ENCODE data around the gene WDR86.

The WDR86 gene, protein sequence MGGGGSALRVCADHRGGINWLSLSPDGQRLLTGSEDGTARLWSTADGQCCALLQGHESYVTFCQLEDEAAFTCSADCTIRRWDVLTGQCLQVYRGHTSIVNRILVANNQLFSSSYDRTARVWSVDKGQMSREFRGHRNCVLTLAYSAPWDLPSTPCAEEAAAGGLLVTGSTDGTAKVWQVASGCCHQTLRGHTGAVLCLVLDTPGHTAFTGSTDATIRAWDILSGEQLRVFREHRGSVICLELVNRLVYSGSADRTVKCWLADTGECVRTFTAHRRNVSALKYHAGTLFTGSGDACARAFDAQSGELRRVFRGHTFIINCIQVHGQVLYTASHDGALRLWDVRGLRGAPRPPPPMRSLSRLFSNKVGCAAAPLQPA

DNA sequence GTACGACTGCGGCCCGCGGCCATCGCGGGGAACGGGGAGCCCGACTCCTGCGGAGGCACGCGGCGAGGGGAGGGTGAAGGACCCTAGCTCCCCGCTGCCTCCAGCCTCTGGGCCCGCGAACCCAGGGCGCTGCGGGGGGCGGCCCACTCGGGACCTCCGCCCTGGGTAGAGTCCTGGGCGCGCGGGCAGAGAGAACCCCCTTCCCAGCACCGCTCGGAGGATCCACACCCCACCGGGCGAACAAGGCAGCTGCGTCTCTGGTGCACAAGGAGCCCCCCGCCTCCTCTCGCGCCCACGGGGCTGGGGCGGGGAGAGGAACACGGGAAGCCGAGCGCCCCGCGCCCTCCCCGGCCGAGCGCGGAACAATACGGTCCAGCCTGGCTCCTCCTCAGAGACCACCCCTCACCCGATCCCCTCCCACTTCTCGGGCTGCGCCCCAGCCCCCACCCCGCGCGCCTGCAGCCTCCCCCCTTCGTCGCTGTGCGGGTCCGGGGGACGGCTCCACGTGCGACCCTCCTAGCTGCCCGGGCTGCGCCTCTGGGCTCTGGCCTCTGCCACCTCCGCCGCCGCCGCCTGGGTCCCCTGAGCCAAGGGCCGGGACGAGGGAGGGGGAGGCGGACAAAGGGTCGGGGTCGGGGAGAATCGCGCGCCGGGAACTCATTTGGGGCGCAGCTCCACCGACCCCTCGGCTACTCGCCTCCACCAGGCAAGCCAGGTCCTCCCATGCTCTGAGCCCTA is at the start of gene WDR86:
TSS of gene WDR86 (minus strand) at position 372 of the 738 bp plus-strand sequence. CDS start 449 bp downstream, outside the sequence.
- DNase-seq (ENCODE audit: low spot score) = no peak

DNA sequence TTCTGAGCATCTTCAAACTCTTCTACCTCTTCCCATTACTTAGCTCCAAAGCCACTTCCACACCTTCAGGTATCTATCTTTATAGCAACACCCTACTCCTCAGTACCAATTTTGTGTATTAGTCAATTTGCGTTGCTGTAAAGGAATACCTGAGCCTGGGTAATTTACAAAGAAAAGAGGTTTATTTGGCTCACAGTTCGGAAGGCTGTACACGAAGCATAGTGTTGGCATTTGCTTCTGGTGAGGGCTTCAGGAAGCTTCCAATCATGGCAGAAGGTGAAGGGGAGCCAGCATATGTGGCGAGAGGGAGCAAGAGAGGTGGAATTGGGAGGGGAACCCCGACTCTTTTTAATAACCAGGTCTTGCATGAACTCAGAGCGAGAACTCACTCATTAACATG is 47.7 kb upstream of the WDR86 start:
- no peak for DNase-seq (ENCODE audit: low spot score)

GRCh38 chr7:151456782-151457181 is 46.9 kb upstream of the WDR86 start:
- DNase-seq (ENCODE audit: low spot score) = no peak

DNA sequence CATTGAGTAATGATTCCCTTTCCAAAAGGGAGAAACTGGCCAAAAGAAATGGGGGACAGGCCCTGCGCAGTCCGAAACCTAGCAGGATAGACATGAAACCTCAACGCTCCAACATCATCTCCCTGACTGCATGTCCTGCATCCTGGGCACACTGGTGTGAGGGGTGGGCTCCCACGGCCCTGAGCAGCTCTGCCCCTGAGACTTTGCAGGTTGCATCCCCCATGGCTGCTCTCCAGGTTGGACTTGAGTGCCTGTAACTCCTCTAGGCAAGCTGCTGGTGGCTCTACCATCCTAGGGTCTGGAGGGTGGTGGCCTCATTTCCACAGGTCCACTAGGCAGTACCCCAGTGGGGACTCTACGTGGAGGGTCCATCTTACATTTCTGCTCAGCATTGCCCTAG is 46.4 kb upstream of the WDR86 start:
- no peak for DNase-seq (ENCODE audit: low spot score)

- no peak for DNase-seq (ENCODE audit: low spot score)
Measured at GRCh38 chr7:151455690-151456089, 45.9 kb upstream of the WDR86 start.

GRCh38 chr7:151454932-151455530 is 45.2 kb upstream of the WDR86 start:
- DNase-seq (ENCODE audit: low spot score) = no peak

DNA sequence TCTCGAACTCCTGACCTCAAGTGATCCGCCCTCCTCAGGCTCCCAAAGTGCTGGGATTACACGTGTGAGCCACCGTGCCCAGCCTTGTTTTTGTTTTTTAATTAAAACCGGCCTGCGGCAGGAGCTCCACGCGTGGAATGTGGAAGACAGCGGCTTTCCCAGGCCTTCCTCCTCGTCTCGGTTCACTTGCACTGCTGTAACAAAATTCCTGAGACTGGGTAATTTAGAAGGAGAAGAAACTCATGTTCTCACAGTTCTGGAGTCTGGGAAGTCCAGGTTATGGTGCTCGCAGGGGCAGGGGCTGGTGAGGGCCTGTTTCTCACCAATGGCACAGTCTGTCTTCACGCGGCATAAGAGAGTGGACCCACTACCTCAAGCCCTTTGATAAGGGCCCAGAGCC is 44.5 kb upstream of the WDR86 start:
- DNase-seq (ENCODE audit: low spot score) = no peak

DNA sequence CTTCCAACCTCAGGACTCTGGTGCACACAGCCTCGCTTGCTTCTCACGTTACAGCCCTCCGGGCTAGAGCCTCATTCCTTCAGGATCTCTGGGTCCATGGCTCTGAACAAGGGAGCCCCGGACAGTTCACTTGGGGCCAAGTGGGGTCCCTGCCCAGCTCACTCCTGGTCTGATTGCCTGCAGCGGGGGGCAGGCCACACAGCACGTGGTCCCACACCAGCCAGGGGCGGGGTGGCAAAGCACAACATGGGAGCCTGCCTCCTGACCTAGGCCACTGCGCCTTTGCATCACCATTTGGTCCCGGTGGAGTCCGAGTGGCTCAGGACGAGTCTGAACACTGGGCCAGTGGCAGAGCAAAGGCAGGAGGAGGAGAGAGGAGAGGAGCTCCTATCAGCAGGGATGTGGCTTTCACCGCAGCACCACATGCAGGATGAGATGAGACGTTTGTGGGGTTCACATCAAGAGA is 43.5 kb upstream of the WDR86 start:
- no peak for DNase-seq (ENCODE audit: low spot score)

DNA sequence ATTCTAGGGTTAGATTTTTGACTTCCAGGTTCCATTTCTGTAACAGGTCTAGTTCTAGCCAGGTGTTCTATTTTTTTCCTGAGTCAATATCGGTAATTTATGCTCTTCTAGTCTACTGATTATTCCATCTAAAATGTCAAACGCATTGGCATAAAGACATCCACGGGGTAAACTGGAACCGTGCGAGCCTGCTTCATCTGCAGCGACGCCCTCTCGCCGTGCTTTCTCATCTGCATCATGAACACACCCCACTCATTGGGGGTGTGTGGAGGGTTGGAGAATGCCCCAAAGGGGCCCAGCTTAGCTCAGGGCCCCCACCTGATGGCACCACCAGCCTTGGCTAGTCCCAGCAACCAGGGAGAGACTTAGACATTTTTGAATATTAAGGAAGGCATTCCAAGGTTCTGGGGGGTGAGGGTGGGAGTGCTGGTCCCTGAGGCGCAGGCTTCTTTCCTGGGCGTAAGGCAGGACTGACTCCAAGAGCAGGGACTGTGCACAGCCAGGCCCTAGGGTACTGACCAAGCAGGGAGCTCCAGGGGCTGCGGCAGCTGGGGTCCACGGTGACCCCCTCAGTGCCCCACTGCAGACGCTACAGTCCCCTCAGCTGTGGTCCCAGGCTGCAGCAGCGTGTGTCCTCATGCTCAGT is 43.0 kb upstream of the WDR86 start:
- DNase-seq (ENCODE audit: low spot score) = no peak

GRCh38 chr7:151451626-151452571 is 42.1 kb upstream of the WDR86 start:
- DNase-seq (ENCODE audit: low spot score) = no peak

DNA sequence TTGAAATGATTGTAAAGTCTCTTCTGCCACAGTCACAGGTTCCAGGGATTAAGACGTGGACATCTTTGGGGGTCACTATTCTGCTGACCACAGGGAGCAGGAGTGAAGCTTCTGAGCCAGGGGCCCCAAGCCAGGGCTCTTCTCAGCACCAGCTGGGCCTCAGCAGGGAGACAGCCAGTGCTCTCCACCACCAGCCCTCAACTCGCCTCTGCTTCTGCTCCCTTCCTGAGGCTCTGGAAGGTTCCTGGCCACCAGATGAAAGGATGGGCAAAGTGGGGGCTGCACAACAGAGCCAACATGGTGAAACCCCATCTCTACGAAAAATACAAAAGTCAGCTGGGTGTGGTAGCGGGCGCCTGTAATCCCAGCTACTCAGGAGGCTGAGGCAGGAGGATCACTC is 41.3 kb upstream of the WDR86 start:
- no peak for DNase-seq (ENCODE audit: low spot score)

DNA sequence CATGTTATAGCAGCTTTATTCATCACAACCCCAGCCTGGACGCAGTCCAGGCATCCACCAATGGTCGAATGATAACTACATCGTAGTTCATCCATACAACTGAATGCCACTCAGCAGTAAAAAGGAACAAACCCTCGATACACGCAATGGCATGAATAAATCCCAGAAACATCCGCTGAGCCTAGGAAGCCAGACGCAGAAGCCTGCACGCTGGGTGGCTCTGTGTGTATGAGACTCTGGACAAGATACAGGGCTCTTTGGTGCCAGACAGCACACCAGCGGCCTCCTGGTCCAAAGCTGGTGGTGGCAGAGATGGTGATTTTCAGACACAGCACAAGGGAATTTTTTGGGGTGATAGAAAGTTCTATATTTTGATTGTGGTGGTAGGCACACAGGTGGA is 40.2 kb upstream of the WDR86 start:
- DNase-seq (ENCODE audit: low spot score) = no peak

- DNase-seq (ENCODE audit: low spot score) = no peak
Measured at GRCh38 chr7:151448261-151449252, 38.7 kb upstream of the WDR86 start.

DNA sequence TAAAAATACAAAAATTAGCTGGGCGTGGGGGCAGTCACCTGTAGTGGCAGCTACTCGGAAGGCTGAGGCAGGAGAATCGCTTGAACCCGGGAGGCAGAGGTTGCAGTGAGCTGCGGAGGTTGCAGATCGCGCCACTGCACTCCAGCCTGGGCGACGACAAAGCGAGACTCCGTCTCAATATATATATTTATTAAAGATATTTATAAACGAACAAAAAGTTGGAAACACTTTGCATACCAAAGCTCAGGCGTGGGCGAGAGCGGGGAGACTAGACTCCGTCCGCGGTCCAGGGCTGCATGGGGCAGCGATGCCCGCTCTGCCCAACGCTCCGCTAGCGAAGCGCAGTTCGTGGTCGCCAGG is 38.0 kb upstream of the WDR86 start:
- no peak for DNase-seq (ENCODE audit: low spot score)

- DNase-seq (ENCODE audit: low spot score) = no peak
Measured at GRCh38 chr7:151447312-151447711, 37.5 kb upstream of the WDR86 start.

DNA sequence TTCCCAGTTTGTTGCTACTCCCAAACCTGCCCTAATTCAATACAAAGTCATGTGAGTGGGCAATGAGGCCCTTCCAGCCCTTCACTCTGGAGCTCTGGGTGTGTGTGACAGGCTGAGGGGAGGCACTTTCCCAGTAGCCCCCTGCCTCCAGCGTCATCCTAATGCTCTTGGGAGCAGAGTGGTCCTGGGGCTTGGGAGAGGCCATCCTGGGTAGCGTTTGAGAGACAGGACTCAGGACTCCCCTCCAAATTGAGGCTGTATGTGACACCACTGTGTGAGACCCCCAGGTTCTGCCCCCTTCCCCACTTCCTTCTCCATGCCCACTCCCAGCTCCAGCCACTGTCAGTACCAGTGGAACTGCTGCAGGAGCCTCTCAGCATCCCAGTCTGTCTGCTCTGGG is 36.6 kb upstream of the WDR86 start:
- no peak for DNase-seq (ENCODE audit: low spot score)

DNA sequence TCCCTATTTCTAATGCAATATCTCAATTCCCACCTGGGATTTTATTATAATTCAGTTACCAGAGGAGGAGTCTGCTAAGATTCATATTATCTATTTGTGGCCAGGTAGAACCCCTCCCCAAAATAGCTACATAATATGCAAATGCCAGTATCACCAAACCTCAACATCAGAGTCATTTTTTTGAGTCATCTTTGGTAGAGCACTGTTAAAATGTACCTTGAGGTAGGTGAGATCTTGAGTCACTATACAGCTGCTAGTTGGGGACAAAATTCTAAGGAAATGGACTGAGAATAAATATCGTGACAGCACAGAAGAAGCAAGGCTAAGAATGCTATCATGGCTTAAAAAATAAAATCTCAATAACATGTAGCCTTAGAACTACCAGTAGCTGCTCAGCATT is 34.8 kb upstream of the WDR86 start:
- no peak for DNase-seq (ENCODE audit: low spot score)

DNA sequence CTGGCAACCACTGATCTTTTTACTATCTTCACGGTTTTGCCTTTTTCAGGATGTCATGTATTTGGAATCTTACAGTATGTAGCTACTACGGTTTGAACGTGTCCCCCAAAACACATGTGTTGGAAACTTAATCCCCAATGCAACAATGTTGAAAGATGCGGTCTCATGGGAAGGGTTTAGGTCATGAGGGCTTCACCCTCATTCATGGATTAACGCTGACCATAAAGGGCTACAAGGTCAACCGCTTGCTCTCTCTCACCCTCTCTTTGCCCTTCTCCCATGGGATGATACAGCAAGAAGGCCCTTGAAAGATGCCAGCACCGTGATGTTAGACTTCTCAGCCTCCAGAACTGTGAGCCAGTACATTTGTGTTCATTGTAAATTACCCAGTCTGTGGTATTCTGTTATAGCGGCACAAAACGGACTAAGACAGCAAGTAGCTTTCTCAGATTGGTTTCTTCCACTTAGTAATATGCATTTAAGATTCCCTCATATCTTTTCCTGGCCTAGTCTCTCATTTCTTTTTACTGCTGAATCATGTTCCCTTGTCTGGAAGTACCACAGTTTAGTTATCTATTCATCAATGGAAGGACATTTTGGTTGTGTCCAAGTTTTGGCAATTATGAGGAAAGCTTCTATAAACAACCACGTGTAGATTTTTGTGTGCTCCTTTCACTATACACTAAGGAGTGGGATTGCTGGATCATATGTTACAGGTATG is 33.1 kb upstream of the WDR86 start:
- no peak for DNase-seq (ENCODE audit: low spot score)

DNA sequence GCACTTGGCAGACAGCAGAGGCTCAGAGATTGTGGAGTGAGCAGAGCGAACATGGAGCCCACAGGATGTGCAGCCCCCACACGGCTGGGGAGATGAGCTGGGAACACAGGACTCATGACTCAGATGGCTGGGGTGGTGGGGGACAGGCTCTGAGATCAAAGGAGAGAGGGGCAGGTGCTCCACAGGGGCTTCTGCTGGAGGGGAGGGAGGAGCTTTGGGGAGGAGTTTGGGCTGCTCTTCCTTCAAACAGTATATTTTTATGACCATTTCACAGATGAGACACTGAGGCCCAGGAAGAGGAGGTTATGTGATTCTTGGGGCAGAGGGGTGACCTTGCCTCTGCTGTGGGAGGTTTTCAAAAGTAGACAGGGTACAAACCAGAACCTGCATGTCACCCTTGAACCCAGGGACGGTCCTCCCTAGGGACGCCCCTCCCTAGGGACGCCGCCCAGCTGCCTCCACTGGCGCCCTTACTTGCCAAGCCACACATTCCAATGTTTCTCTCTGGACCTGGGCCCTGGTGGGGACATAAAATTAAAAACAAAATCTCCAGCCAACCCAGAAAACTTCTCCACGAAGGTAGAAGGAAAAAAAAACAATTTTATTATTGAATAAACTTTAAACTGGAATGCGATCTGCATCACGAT is 31.1 kb upstream of the WDR86 start:
- peak; percentile 65 for DNase-seq (ENCODE audit: low spot score)

Measured in SW480 (cell line).